ENCODE data around the gene PDZD8. TPM values are rescaled to one million over a fixed set of nuclear protein-coding genes. Genes with fewer than 3 reads are reported as not detected.

PDZD8 gene
- total and polyA plus RNA-seq, 2 donors: 14.5 to 28.2 TPM

- H3K4me1 ChIP-seq (ENCODE audit: insufficient read depth): no peaks in the 10 kb centered on the region
- no peak overlapping the region for H3K27ac ChIP-seq (ENCODE audit: low read depth)
- H3K4me3 ChIP-seq (ENCODE audit: low read depth, low read length): no peak overlapping the region
- H3K36me3 ChIP-seq (ENCODE audit: insufficient read depth): no peaks in the 10 kb centered on the region
- WGBS: 73% methylated on average over 5 of the region's 5 CpGs
- no peak for DNase-seq (ENCODE audit: extremely low spot score)
These were observed 34.5 kb upstream of the PDZD8 start for GRCh38 chr10:117409549-117410305.

- WGBS: 78% methylated on average over 5 of the region's 5 CpGs
- no peaks in the 10 kb centered on the region for H3K36me3 ChIP-seq (ENCODE audit: insufficient read depth)
- no peak overlapping the region for H3K27ac ChIP-seq (ENCODE audit: low read depth)
- H3K4me1 ChIP-seq (ENCODE audit: insufficient read depth): no peaks in the 10 kb centered on the region
- no peak overlapping the region for H3K4me3 ChIP-seq (ENCODE audit: low read depth, low read length)
- no peak for DNase-seq (ENCODE audit: extremely low spot score)
These were observed 33.5 kb upstream of the PDZD8 start for GRCh38 chr10:117408436-117409384.

- no peak overlapping the region for H3K4me3 ChIP-seq (ENCODE audit: low read depth, low read length)
- no peaks in the 10 kb centered on the region for H3K36me3 ChIP-seq (ENCODE audit: insufficient read depth)
- WGBS: 73% methylated on average over 3 of the region's 3 CpGs
- no peaks in the 10 kb centered on the region for H3K4me1 ChIP-seq (ENCODE audit: insufficient read depth)
- no peak for DNase-seq (ENCODE audit: extremely low spot score)
- H3K27ac ChIP-seq (ENCODE audit: low read depth): no peak overlapping the region
These were observed 30.5 kb upstream of the PDZD8 start for GRCh38 chr10:117405730-117406129.

GRCh38 chr10:117400329-117400728 is 25.1 kb upstream of the PDZD8 start:
- Histone ChIP-seq H3K4me1 (ENCODE audit: insufficient read depth) (no peaks in the 10 kb centered on the region), H3K36me3 (ENCODE audit: insufficient read depth) (no peaks in the 10 kb centered on the region), H3K4me3 (ENCODE audit: low read depth, low read length) (no peak overlapping the region), H3K27ac (ENCODE audit: low read depth) (no peak overlapping the region)
- 86% methylated on average over 3 of the region's 3 CpGs for WGBS
- DNase-seq (ENCODE audit: extremely low spot score): no peak

DNA sequence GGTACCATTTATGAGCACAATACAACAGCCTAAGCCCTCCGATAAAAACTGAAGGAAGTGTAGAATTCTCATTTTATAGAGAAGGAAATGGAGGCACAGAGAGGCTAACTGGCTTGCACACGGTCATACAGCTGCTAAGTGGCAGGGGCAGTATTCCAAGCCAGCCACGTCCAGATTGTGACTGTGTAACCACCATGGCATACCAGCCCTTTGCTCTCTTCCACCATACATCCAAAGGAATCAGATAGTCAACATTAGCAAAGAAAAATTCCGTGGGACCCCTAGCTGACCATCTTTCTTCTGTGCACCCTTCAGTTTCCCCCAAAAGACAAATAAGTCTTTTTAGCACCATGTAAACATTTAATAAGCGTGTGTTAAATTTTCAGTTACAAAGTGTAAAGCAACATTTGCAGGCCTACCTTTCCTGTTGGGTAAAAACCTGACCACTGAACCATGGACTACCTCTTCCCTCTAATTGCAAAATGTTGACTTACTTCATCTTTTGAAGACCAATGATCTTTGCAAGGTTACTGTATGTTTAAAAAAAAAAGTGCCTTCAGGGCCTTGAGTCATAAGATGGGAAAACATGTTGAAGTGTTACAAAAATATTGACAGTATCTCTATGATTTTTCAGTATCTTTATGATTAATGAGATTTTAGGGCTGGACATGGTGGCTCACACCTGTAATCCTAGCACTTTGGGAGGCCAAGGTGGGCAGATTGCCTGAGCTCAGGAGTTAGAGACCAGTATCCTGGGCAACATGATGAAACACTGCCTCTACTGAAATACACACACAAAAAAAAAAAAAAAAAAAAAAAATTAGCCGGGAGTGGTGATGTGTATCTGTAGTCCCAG is 24.3 kb upstream of the PDZD8 start:
- Histone ChIP-seq H3K36me3 (ENCODE audit: insufficient read depth) (no peaks in the 10 kb centered on the region), H3K27ac (ENCODE audit: low read depth) (no peak overlapping the region), H3K4me3 (ENCODE audit: low read depth, low read length) (no peak overlapping the region), H3K4me1 (ENCODE audit: insufficient read depth) (no peaks in the 10 kb centered on the region)
- no peak for DNase-seq (ENCODE audit: extremely low spot score)
- WGBS: 84% methylated on average over 6 of the region's 6 CpGs

GRCh38 chr10:117398029-117398428 is 22.8 kb upstream of the PDZD8 start:
- Histone ChIP-seq H3K27ac (ENCODE audit: low read depth) (no peak overlapping the region), H3K4me1 (ENCODE audit: insufficient read depth) (no peaks in the 10 kb centered on the region), H3K36me3 (ENCODE audit: insufficient read depth) (no peaks in the 10 kb centered on the region), H3K4me3 (ENCODE audit: low read depth, low read length) (no peak overlapping the region)
- no peak for DNase-seq (ENCODE audit: extremely low spot score)
- WGBS: 97% methylated on average over 3 of the region's 3 CpGs

- Histone ChIP-seq H3K36me3 (ENCODE audit: insufficient read depth) (no peaks in the 10 kb centered on the region), H3K27ac (ENCODE audit: low read depth) (no peak overlapping the region), H3K4me3 (ENCODE audit: low read depth, low read length) (no peak overlapping the region), H3K4me1 (ENCODE audit: insufficient read depth) (peaks cover 3% of the 10 kb centered on the region)
- DNase-seq (ENCODE audit: extremely low spot score): no peak
- 36% methylated on average over 4 of the region's 4 CpGs for WGBS
These were observed 16.4 kb upstream of the PDZD8 start for GRCh38 chr10:117391436-117392205.

DNA sequence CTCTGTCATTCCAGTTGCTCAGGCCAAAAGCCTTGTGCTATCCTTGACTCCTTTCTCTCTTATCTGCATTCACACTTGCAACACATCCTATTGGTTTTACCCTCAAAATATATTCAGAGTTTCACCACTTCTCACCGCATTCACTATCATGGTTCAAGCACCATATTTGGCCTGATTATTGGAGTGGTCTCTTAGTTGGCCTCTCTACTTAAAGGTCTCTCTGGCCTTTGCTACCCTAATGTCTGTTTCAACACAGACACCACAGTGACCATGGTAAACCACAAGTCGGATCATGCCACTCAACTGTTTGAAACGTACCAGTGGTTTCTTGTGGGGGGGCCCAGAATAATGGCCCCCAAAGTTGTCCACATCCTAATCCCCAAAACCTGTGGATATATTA is 15.2 kb upstream of the PDZD8 start:
- Histone ChIP-seq H3K36me3 (ENCODE audit: insufficient read depth) (no peaks in the 10 kb centered on the region), H3K27ac (ENCODE audit: low read depth) (no peak overlapping the region), H3K4me3 (ENCODE audit: low read depth, low read length) (no peak overlapping the region), H3K4me1 (ENCODE audit: insufficient read depth) (peaks cover 3% of the 10 kb centered on the region)
- DNase-seq (ENCODE audit: extremely low spot score): no peak
- 74% methylated on average over 3 of the region's 3 CpGs for WGBS

DNA sequence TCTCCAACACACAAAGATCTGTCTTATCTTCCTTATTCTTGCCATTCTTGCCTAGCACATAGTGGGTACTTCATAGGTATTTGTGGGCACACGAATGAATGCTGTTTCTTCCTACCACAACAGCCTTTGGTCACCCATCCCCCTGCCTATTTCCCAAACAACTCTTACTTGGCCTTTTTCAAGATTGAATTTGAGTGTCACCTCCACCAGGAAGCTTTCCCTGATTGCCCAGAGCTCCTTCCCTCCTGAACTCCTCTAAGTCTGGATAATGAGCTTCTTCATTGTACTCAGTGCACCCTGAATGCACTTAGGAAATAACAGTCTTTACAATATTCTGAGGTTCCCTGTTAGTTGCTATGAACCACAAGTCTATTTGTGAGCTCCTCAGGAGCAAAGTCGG is 11.6 kb upstream of the PDZD8 start:
- H3K36me3 ChIP-seq (ENCODE audit: insufficient read depth): no peaks in the 10 kb centered on the region
- H3K4me3 ChIP-seq (ENCODE audit: low read depth, low read length): no peak overlapping the region

GRCh38 chr10:117382861-117383260 is 7.6 kb upstream of the PDZD8 start:
- WGBS: 94% methylated on average over 1 of the region's 1 CpG
- Histone ChIP-seq H3K4me1 (ENCODE audit: insufficient read depth) (no peaks in the 10 kb centered on the region), H3K27ac (ENCODE audit: low read depth) (no peak overlapping the region), H3K36me3 (ENCODE audit: insufficient read depth) (no peaks in the 10 kb centered on the region), H3K4me3 (ENCODE audit: low read depth, low read length) (no peak overlapping the region)
- no peak for DNase-seq (ENCODE audit: extremely low spot score)

More for the DNA sequence above, 11.6 kb upstream of the PDZD8 start:
- DNase-seq (ENCODE audit: extremely low spot score): no peak
- Histone ChIP-seq H3K4me1 (ENCODE audit: insufficient read depth) (peaks cover 3% of the 10 kb centered on the region), H3K27ac (ENCODE audit: low read depth) (no peak overlapping the region)
- 83% methylated on average over 2 of the region's 2 CpGs for WGBS

DNA sequence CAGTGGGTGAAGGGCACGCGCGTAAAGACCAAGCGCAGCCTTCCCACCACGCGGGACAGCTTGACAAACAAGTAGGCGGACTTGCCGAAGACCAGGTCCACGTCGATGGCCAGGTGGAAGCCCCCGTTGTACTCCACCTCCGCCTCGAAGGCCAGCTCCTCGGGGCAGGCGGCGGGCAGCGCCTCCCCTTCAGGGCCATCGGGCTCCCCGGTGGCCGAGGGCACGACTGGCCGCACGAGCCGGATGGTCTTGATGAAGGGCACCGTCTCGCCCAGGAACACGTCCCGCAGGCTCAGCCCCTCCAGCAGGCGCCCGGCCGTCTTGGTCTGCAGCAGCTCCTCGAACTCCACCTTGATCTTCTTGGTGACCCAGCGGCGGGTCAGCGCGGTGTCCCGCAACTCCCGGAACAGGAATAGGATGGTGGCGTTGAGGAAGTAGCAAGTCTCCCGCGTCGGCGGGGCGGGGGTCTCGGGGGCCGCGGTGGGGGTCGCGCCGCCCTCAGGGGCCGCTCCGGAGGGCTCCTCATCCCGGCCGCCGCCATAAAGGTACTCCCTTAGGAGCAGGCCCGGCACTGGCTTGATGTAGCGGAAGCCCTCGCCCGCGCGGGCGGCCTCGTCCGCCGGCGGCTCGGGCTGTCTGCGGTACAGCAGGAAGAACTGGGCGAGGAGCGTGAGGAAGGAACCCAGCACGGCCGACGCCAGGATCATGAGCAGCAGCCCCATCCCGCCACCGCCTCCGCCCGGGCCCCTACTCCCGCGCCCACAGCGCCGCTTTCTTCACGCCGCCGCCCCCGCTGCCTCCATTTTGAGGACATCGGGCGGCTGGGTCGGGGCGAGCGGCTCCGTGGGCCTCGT is 507 bp downstream of the PDZD8 start:
- no peak for DNase-seq (ENCODE audit: extremely low spot score)
- Histone ChIP-seq H3K4me3 (ENCODE audit: low read depth, low read length) (peak overlapping the region; percentile 91), H3K36me3 (ENCODE audit: insufficient read depth) (no peaks in the 10 kb centered on the region), H3K27ac (ENCODE audit: low read depth) (peak overlapping the region; percentile 92), H3K4me1 (ENCODE audit: insufficient read depth) (no peaks in the 10 kb centered on the region)
- under 1% methylated on average over 92 of the region's 92 CpGs for WGBS

- Histone ChIP-seq H3K4me1 (ENCODE audit: insufficient read depth) (no peaks in the 10 kb centered on the region), H3K36me3 (ENCODE audit: insufficient read depth) (no peaks in the 10 kb centered on the region), H3K4me3 (ENCODE audit: low read depth, low read length) (peak overlapping the region; percentile 91), H3K27ac (ENCODE audit: low read depth) (no peak overlapping the region)
- no peak for DNase-seq (ENCODE audit: extremely low spot score)
- WGBS: under 1% methylated on average over 31 of the region's 31 CpGs
These were observed 1.3 kb downstream of the PDZD8 start for GRCh38 chr10:117373823-117374505.
